ENCODE data around the gene BABAM2. TPM values are rescaled to one million over a fixed set of nuclear protein-coding genes. Genes with fewer than 3 reads are reported as not detected.

The BABAM2 gene
- total and polyA plus RNA-seq, 10 of the 15 experiments (the other 5 are each of a cell fraction or from before 2014, with no cell fraction given), result 30.7 to 59.9 (median 44.5) TPM

GRCh38 chr2:27915874-27916273 is 25.3 kb downstream of the BABAM2 start:
- RAD21 ChIA-PET (ENCODE audit: unreplicated experiment), result no interaction called here
- FAIRE-seq (no peak), DNase-seq (ENCODE audit: low read depth, low spot score) (no peak), ATAC-seq (no peak)
- Histone ChIP-seq H3K4me3 (no peak overlapping the region), H2AFZ (ENCODE audit: control insufficient read depth, low read depth, low read length) (no peak overlapping the region), H4K20me1 (ENCODE audit: control insufficient read depth, insufficient read depth) (no peaks in the 10 kb centered on the region), H3K4me2 (ENCODE audit: control insufficient read depth, insufficient read depth) (no peak overlapping the region), H3K36me3 (ENCODE audit: control insufficient read depth in 2 of 2, insufficient read depth in 2 of 2, low read length in 1 of 2) (no peaks in the 10 kb centered on the region), H3K27ac (ENCODE audit: control insufficient read depth, insufficient read depth) (no peak overlapping the region), H3K9me3 (replicated peaks; ENCODE audit: control insufficient read depth, insufficient read depth, low read length) (no peaks in the 10 kb centered on the region), H3K4me1 (ENCODE audit: control insufficient read depth, insufficient read depth, low read length) (no peaks in the 10 kb centered on the region), H3K27me3 (replicated peaks in 1 of 2; ENCODE audit: control insufficient read depth in 2 of 2, insufficient read depth in 2 of 2, low read length in 1 of 2) (no peaks in the 10 kb centered on the region), H3K9ac (ENCODE audit: control insufficient read depth, insufficient read depth, low read length) (no peak overlapping the region), H3K79me2 (ENCODE audit: control insufficient read depth, insufficient read depth, low read length) (no peaks in the 10 kb centered on the region)
- TF ChIP-seq MAX (IDR thresholded peaks at IDR 0.05; ENCODE audit: low read depth, low read length) (no peak), EED (IDR thresholded peaks at IDR 0.05; ENCODE audit: low read depth) (no peak), DPF2 (IDR thresholded peaks at IDR 0.05) (no peak), HDAC2 (IDR thresholded peaks at IDR 0.05) (no peak), TCF7 (IDR thresholded peaks at IDR 0.05; ENCODE audit: borderline replicate concordance) (no peak), YY1 (IDR thresholded peaks at IDR 0.05; ENCODE audit: low read depth, low read length) (no peak)
- in situ Hi-C loops (cut with MboI), result no loop called here
- CTCF ChIA-PET, result no interaction called here
- intact Hi-C loops (cut with micrococcal nuclease; ENCODE audit: unreplicated experiment), result no loop called here
- no TSS peak for BruUV-seq (replicated peaks)
- POLR2A ChIA-PET, result no interaction called here
- SMC1A ChIA-PET (ENCODE audit: uncharacterized antibody, unreplicated experiment), result no interaction called here

- Histone ChIP-seq H3K9me3 (replicated peaks; ENCODE audit: control insufficient read depth, insufficient read depth, low read length) (no peaks in the 10 kb centered on the region), H3K4me2 (ENCODE audit: control insufficient read depth, insufficient read depth) (no peak overlapping the region), H3K4me3 (no peak overlapping the region), H3K36me3 (ENCODE audit: control insufficient read depth in 2 of 2, insufficient read depth in 2 of 2, low read length in 1 of 2) (no peaks in the 10 kb centered on the region), H3K9ac (ENCODE audit: control insufficient read depth, insufficient read depth, low read length) (no peak overlapping the region), H3K4me1 (ENCODE audit: control insufficient read depth, insufficient read depth, low read length) (no peaks in the 10 kb centered on the region), H3K27me3 (replicated peaks in 1 of 2; ENCODE audit: control insufficient read depth in 2 of 2, insufficient read depth in 2 of 2, low read length in 1 of 2) (no peaks in the 10 kb centered on the region), H3K27ac (ENCODE audit: control insufficient read depth, insufficient read depth) (no peak overlapping the region), H3K79me2 (ENCODE audit: control insufficient read depth, insufficient read depth, low read length) (no peaks in the 10 kb centered on the region), H4K20me1 (ENCODE audit: control insufficient read depth, insufficient read depth) (no peaks in the 10 kb centered on the region), H2AFZ (ENCODE audit: control insufficient read depth, low read depth, low read length) (no peak overlapping the region)
- BruUV-seq (replicated peaks), result no TSS peak
- ChIA-PET RAD21 (ENCODE audit: unreplicated experiment) (no interaction called here), POLR2A (interaction anchor here (0.7 kb wide), 1 partner anchor 400 kb away, joined by 7 read pairs; no protein-coding TSS in a partner anchor), SMC1A (ENCODE audit: uncharacterized antibody, unreplicated experiment) (no interaction called here), CTCF (no interaction called here)
- in situ Hi-C loops (cut with MboI) (no loop called here), intact Hi-C loops (cut with micrococcal nuclease; ENCODE audit: unreplicated experiment) (no loop called here)
- 94% methylated on average over 1 of the region's 1 CpG for WGBS (ENCODE audit: insufficient coverage, insufficient replicate concordance, low lambda C conversion rate, missing lambda C conversion rate)
- DNase-seq (ENCODE audit: low read depth, low spot score) (no peak), ATAC-seq (no peak), FAIRE-seq (no peak)
- TF ChIP-seq BCL11A (IDR thresholded peaks at IDR 0.05; ENCODE audit: low read depth, low read length) (no peak), YBX1 (IDR thresholded peaks at IDR 0.05) (no peak), PRDM15 (CRISPR knock-in tag; IDR thresholded peaks at IDR 0.05) (no peak), RB1 (IDR thresholded peaks at IDR 0.05; ENCODE audit: borderline replicate concordance) (no peak), SPI1 (IDR thresholded peaks at IDR 0.05; ENCODE audit: borderline replicate concordance, insufficient read depth, low read depth, low read length) (no peak), WRNIP1 (IDR thresholded peaks at IDR 0.05; ENCODE audit: borderline replicate concordance, low read depth, low read length) (no peak), PBX3 (IDR thresholded peaks at IDR 0.05; ENCODE audit: insufficient replicate concordance, low read depth, low read length) (no peak), RCOR1 (conservative IDR thresholded peaks at IDR 0.05; ENCODE audit: low read depth, low read length) (no peak), POU2F2 (IDR thresholded peaks at IDR 0.05; ENCODE audit: borderline replicate concordance, low read depth, low read length) (no peak)
Measured at GRCh38 chr2:27916293-27916995, 25.9 kb downstream of the BABAM2 start.
